ENCODE results near the gene PPP3CB.

Gene PPP3CB

GRCh38 chr10:73408061-73408460 lies 87.8 kb downstream of the PPP3CB start:
- Histone ChIP-seq H3K27ac (no peak overlapping the region), H3K4me3 (ENCODE audit: low read depth, low read length) (no peak overlapping the region), H3K27me3 (replicated peaks) (no peaks in the 10 kb centered on the region), H3K36me3 (replicated peaks) (no peaks in the 10 kb centered on the region)
- TF ChIP-seq CTCF (IDR thresholded peaks at IDR 0.05; ENCODE audit: low read depth, low read length, missing control alignments), result no peak
- DNase-seq, result no peak
- in situ Hi-C loops (cut with HindIII; ENCODE audit: low pct_ligation_motif_present, low sequenced_read_pairs), result no loop called here

GRCh38 chr10:73407495-73407894 lies 88.3 kb downstream of the PPP3CB start:
- TF ChIP-seq CTCF (IDR thresholded peaks at IDR 0.05; ENCODE audit: low read depth, low read length, missing control alignments), result no peak
- DNase-seq, result no peak
- H3K27ac ChIP-seq, result no peak overlapping the region
- H3K27me3 ChIP-seq (replicated peaks), result no peaks in the 10 kb centered on the region
- no peak overlapping the region for H3K4me3 ChIP-seq (ENCODE audit: low read depth, low read length)
- in situ Hi-C loops (cut with HindIII; ENCODE audit: low pct_ligation_motif_present, low sequenced_read_pairs), result no loop called here
- H3K36me3 ChIP-seq (replicated peaks), result no peaks in the 10 kb centered on the region

DNA sequence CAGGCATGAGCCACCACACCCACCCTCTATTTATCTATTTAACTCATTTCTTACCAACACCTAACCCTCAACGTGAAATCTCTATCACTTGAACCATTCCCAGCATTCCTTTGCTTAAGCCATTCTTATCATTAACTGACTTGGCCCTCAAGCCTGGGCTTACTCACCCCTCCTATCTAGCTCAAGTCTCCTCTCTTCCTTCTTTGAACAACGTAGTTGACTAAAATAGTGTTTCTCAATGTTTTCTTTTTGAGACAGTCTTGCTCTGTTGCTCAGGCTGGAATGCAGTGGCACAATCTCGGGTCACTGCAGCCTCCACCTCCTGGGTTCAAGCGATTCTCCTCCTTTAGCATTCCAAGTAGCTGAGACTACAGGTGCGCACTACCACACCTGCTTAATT lies 89.0 kb downstream of the PPP3CB start:
- TF ChIP-seq CTCF (IDR thresholded peaks at IDR 0.05; ENCODE audit: low read depth, low read length, missing control alignments), result no peak
- H3K36me3 ChIP-seq (replicated peaks), result no peaks in the 10 kb centered on the region
- DNase-seq, result peak; percentile 7
- no peak overlapping the region for H3K27ac ChIP-seq
- H3K4me3 ChIP-seq (ENCODE audit: low read depth, low read length), result no peak overlapping the region
- H3K27me3 ChIP-seq (replicated peaks), result no peaks in the 10 kb centered on the region
- in situ Hi-C loops (cut with HindIII; ENCODE audit: low pct_ligation_motif_present, low sequenced_read_pairs), result no loop called here

- H3K27me3 ChIP-seq (replicated peaks), result no peaks in the 10 kb centered on the region
- in situ Hi-C loops (cut with HindIII; ENCODE audit: low pct_ligation_motif_present, low sequenced_read_pairs), result no loop called here
- DNase-seq, result no peak
- H3K27ac ChIP-seq, result no peak overlapping the region
- no peaks in the 10 kb centered on the region for H3K36me3 ChIP-seq (replicated peaks)
- no peak for TF ChIP-seq CTCF (IDR thresholded peaks at IDR 0.05; ENCODE audit: low read depth, low read length, missing control alignments)
- H3K4me3 ChIP-seq (ENCODE audit: low read depth, low read length), result no peak overlapping the region
Measured at GRCh38 chr10:73405556-73405955, 90.3 kb downstream of the PPP3CB start.

DNA sequence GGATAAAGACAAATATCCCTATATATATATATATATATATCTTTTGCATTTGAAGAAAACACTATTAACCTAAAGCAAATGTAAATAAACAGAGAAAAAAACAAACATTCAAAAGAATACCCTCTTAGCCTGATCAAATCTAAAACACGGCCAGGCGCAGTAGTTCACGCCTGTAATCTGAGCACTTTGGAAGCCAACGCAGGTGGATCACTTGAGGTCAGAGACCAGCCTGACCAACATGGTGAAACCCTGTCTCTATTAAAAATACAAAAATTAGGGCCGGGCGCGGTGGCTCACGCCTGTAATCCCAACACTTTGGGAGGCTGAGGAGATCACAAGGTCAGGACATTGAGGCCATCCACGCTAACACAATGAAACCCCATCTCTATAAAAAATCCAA lies 91.1 kb downstream of the PPP3CB start:
- Histone ChIP-seq H3K27ac (no peak overlapping the region), H3K4me3 (ENCODE audit: low read depth, low read length) (no peak overlapping the region), H3K27me3 (replicated peaks) (no peaks in the 10 kb centered on the region), H3K36me3 (replicated peaks) (peaks cover 4% of the 10 kb centered on the region)
- no peak for DNase-seq
- no peak for TF ChIP-seq CTCF (IDR thresholded peaks at IDR 0.05; ENCODE audit: low read depth, low read length, missing control alignments)
- in situ Hi-C loops (cut with HindIII; ENCODE audit: low pct_ligation_motif_present, low sequenced_read_pairs), result no loop called here

GRCh38 chr10:73401636-73402035 lies 94.2 kb downstream of the PPP3CB start:
- no peak overlapping the region for H3K27ac ChIP-seq
- no peak for TF ChIP-seq CTCF (IDR thresholded peaks at IDR 0.05; ENCODE audit: low read depth, low read length, missing control alignments)
- peaks cover 19% of the 10 kb centered on the region for H3K36me3 ChIP-seq (replicated peaks)
- in situ Hi-C loops (cut with HindIII; ENCODE audit: low pct_ligation_motif_present, low sequenced_read_pairs), result no loop called here
- DNase-seq, result no peak
- no peak overlapping the region for H3K4me3 ChIP-seq (ENCODE audit: low read depth, low read length)
- no peaks in the 10 kb centered on the region for H3K27me3 ChIP-seq (replicated peaks)

Measured in brain microvascular endothelial cell (primary cell).